AG10803 (cell line): Measurements from ENCODE around the gene ENOX2.

Experiments used
- DNase-seq: peaks from one replicate; pipeline ENCODE4 v3.0.0; 2010; ENCODE audit warnings: low read depth
- H3K4me3 ChIP-seq: 2 replicates; pipeline ENCODE4 v1.5.1; 2011; ENCODE audit warnings: mild to moderate bottlenecking, low read length, control low read depth
- TF ChIP-seq, protein P1 (sequence below): conservative IDR thresholded peaks from 2 replicates; pipeline ENCODE4 v1.5.1; 2011; ENCODE audit warnings: mild to moderate bottlenecking, low read length, control low read depth, inconsistent platforms

ENOX2 gene

DNA sequence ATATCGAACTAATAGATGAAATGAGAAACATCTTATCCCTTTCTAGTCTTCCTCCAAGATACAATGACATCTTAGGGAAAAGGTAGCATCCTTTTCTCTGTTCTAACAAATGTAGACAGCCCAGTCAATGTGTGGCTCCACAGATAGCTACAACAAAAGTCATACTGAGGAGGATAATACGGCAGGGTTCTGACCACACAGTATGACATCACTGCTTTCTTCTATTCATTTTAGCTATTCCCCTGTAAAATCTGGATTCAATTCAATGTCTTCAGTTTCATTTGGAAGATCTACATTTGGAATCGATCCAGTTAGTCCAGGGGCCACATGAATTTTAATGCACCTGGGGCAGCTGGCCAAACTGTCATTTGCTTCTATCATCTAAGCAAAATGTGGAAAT, 51.4 kb downstream of the ENOX2 start:
- DNase-seq = no peak
- H3K4me3 ChIP-seq = no peak overlapping the region
- TF ChIP-seq, protein P1, sequence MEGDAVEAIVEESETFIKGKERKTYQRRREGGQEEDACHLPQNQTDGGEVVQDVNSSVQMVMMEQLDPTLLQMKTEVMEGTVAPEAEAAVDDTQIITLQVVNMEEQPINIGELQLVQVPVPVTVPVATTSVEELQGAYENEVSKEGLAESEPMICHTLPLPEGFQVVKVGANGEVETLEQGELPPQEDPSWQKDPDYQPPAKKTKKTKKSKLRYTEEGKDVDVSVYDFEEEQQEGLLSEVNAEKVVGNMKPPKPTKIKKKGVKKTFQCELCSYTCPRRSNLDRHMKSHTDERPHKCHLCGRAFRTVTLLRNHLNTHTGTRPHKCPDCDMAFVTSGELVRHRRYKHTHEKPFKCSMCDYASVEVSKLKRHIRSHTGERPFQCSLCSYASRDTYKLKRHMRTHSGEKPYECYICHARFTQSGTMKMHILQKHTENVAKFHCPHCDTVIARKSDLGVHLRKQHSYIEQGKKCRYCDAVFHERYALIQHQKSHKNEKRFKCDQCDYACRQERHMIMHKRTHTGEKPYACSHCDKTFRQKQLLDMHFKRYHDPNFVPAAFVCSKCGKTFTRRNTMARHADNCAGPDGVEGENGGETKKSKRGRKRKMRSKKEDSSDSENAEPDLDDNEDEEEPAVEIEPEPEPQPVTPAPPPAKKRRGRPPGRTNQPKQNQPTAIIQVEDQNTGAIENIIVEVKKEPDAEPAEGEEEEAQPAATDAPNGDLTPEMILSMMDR = no peak

DNA sequence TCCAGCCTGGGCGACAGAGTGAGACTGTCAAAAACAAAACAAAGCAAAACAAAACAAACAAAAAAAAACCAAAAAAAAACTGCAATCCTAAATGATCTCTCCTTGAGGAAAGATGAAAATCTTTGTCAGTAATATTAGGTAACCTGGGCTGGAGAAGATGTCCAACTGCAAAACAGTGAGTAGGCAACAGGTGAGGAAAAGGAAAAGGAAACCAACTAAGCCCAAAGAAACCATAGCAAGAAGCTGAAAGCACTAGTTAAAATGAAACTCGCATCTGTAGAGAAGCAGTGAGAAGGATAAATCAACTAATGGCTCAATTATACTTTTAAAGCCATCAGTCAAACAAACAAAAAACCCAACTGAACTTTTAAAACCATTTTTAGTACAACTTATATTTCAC, 54.2 kb downstream of the ENOX2 start:
- DNase-seq = no peak
- H3K4me3 ChIP-seq = no peak overlapping the region
- TF ChIP-seq, protein P1 = no peak

DNA sequence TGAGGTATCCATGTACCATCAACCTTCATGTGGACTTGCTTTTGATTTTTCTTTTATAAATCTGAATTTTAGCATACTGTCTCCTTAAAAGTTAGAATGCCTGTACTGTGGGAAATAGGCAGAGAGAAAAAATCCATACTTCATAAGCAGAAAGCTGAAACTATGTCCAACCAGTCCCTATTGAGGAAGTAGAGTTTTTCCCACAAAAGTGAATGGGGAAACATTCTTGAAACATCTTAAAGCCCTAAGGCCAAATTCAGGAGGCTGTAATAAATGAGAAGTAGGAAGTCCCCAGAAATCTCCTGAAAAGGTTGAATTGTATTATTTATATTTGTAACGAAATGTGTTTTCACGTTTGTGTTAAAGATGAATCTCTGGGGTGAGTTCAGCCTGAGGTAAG, 56.3 kb downstream of the ENOX2 start:
- no peak overlapping the region for H3K4me3 ChIP-seq
- TF ChIP-seq, protein P1 = no peak
- DNase-seq = no peak

DNA sequence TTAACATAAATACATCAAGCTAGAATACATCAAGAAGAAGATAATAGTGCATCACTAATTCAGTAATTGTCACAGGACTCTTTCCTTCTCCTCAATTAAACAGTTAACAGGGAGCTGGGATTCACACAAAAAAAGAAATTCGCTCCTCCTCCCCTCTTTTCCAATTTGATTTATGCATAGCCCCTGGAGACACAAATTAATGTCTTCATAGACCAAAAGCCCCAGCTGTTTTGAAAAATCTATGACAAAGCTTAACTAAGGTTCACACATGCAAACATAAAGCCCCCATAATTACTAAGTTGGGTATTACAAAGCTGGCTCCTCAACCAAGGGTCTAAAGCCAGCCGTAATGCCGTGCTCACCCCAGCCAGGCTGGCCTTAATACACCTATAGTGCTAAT, 61.2 kb downstream of the ENOX2 start:
- H3K4me3 ChIP-seq = no peak overlapping the region
- DNase-seq = no peak
- TF ChIP-seq, protein P1 = no peak

DNA sequence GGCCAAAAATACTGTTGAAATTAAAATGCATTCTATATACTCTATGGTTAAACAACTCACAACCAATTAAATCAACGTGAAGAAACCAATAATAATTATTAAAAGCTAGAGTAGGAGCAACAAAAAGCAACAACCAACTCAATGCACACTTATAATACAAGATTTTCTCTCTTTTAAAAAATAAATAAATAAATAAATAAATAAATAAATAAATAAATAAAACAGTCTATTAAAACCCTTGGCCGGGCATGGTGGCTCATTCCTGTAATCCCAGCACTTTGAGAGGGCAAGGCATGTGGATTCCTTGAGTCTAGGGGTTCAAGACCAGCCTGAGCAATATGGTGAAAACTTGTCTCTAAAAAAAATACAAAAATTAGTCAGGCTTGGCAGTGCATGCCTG, 62.7 kb downstream of the ENOX2 start:
- no peak overlapping the region for H3K4me3 ChIP-seq
- TF ChIP-seq, protein P1 = no peak
- no peak for DNase-seq

DNA sequence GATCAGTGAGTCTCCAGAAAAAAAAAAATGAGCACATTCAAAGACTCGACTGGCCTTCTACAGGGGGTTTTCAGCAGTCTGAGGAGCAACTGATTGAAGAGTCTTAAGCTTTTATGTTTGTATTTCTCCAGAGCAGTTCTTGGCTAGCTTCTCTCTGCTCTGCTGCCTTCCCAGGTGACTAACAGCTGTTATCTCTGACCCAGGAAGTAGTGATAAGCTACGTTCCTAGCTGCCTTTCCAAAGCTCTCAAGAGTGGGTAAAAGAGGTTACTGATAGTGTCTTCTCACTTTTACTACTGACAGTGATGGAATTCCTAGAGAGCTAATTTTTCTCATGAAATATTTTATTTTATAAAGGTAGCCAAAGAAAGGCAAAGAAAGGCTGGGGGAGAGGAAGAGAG, 66.6 kb downstream of the ENOX2 start:
- H3K4me3 ChIP-seq = no peak overlapping the region
- TF ChIP-seq, protein P1 = no peak
- DNase-seq = no peak

DNA sequence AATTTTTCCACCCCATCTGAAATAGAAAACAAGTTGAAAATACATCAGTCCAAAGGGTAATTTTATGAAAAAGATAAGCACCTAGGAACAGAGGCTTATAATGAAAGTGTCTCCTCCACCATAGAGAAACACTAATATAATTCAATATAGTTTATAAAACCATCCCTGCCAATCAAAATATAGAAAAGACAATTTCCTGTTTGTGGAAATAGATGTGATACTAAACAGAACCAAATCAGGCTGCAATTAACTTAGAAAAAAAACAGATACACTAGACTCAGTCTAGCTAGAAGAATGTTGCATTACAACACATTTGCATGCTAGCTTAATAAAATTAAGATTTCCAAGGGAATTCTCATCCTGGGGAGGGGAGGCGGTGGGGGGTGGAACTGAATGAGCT, 68.2 kb downstream of the ENOX2 start:
- TF ChIP-seq, protein P1 = no peak
- no peak for DNase-seq
- no peak overlapping the region for H3K4me3 ChIP-seq
